ENCODE measurements around the gene EVA1C. TPM values are rescaled to one million over a fixed set of nuclear protein-coding genes. Genes with fewer than 3 reads are reported as not detected.

EVA1C gene
- total RNA-seq, 1 experiment from 2014 or later: not detected

GRCh38 chr21:32562915-32563314, 150.4 kb downstream of the EVA1C start:
- in situ Hi-C loops (cut with HindIII; ENCODE audit: low pct_unique_long_range_greater_than_20kb, low sequenced_read_pairs): no loop called here
- no peak for DNase-seq (ENCODE audit: low read depth)

Other genes starting within 250 kb of the EVA1C start
- 22.4 and 33.4 TPM in 2 replicates for gene MIS18A, start 133.7 kb upstream of the EVA1C start, total RNA-seq (2014; rRNA removed; shearing (Covaris generic); ENCODE audit: low replicate concordance)
- gene MRAP, start 113.9 kb upstream of the EVA1C start, total RNA-seq (2014; rRNA removed; shearing (Covaris generic); ENCODE audit: low replicate concordance): not detected in 2 replicates
- gene URB1, start 19.7 kb upstream of the EVA1C start, total RNA-seq (2014; rRNA removed; shearing (Covaris generic); ENCODE audit: low replicate concordance): 9.6 TPM in 2 replicates
- 2.9 TPM in 1 of 2 replicates, not detected in the other for gene TCP10L, start 172.8 kb downstream of the EVA1C start, total RNA-seq (2014; rRNA removed; shearing (Covaris generic); ENCODE audit: low replicate concordance)
- 51.9 and 78.0 TPM in 2 replicates for gene CFAP298, start 199.7 kb downstream of the EVA1C start, total RNA-seq (2014; rRNA removed; shearing (Covaris generic); ENCODE audit: low replicate concordance)

Data from Caki2 (cell line).